Brain microvascular endothelial cell (primary cell): ENCODE data around the gene RYR3.

Source experiments
- DNase-seq: peaks from one replicate; pipeline ENCODE4 v3.0.0-alpha.2; 2020
- H3K27ac ChIP-seq: fragments of 250-450 bp; sonication (Bioruptor Pico); 2 replicates; pipeline ENCODE4 v1.5.1; 2020; ENCODE audit warnings: mild to moderate bottlenecking, moderate library complexity
- H3K27me3 ChIP-seq: fragments of 250-450 bp; sonication (Bioruptor Pico); replicated peaks from 2 replicates; pipeline ENCODE4 v1.5.1; 2020; ENCODE audit warnings: mild to moderate bottlenecking
- H3K36me3 ChIP-seq: fragments of 250-450 bp; sonication (Bioruptor Pico); replicated peaks from 2 replicates; pipeline ENCODE4 v1.5.1; 2020; ENCODE audit warnings: mild to moderate bottlenecking
- H3K4me3 ChIP-seq: 2 replicates; pipeline ENCODE4 v1.5.1; 2011; ENCODE audit warnings: low read depth, mild to moderate bottlenecking, control low read depth, low read length, moderate library complexity
- CTCF ChIP-seq: IDR thresholded peaks from 2 replicates; pipeline ENCODE4 v1.5.1; 2011; ENCODE audit warnings: low read depth, mild to moderate bottlenecking, moderate library complexity, low read length, control low read depth, inconsistent platforms; ENCODE audit errors: missing control alignments
- in situ Hi-C: cut with HindIII; loops from 2 replicates; pipeline ENCODE4 v1.10.0; 2017; ENCODE audit warnings: low sequenced_read_pairs, low pct_ligation_motif_present

Gene RYR3

DNA sequence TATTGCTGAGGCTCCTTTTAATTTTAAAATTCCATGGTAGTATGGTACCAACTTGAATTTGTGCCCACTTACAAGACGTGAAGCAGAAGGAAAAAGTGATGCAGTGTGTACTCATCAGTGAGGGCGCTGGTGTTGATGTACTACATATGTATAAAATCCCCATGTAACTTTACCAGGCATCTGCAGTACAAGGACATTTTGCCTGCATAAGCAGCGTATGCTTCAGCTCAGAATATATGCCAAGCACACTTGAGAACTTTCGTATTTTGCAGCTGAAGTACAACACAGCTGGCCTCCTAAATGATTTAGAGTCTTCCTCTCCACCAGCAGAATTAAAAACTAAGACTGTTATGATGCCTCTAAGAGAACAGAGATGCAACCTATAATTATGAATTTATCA lies 108.9 kb downstream of the RYR3 start:
- Histone ChIP-seq H3K4me3 (no peak overlapping the region), H3K27ac (no peak overlapping the region), H3K27me3 (no peaks in the 10 kb centered on the region), H3K36me3 (no peaks in the 10 kb centered on the region)
- in situ Hi-C loops, result no loop called here
- no peak for DNase-seq
- TF ChIP-seq CTCF, result no peak

- Histone ChIP-seq H3K4me3 (no peak overlapping the region), H3K27ac (no peak overlapping the region), H3K36me3 (no peaks in the 10 kb centered on the region), H3K27me3 (no peaks in the 10 kb centered on the region)
- no peak for DNase-seq
- in situ Hi-C loops, result no loop called here
- TF ChIP-seq CTCF, result no peak
Measured at GRCh38 chr15:33424025-33424424, 113.3 kb downstream of the RYR3 start.

DNA sequence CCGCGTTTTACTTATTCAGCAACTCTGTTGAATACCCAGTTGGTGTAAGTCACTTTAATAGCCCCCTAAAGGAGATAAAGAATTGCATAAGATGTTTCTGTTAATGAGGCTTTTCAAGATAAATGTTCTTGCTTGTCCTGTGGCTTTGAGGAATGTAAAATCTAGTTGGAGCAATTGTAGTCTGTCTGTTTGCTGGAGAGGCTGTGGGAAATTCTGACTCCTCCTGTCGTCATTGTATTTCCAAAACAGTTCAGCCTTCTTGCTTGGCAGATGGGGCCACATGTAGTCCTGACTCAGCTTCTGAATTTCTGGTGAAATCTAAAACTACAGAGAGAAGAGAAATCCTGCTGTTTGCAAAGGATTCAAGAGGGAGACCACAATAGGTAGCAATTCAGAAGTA lies 114.4 kb downstream of the RYR3 start:
- Histone ChIP-seq H3K4me3 (no peak overlapping the region), H3K36me3 (no peaks in the 10 kb centered on the region), H3K27me3 (no peaks in the 10 kb centered on the region), H3K27ac (no peak overlapping the region)
- TF ChIP-seq CTCF, result no peak
- in situ Hi-C loops, result no loop called here
- no peak for DNase-seq

DNA sequence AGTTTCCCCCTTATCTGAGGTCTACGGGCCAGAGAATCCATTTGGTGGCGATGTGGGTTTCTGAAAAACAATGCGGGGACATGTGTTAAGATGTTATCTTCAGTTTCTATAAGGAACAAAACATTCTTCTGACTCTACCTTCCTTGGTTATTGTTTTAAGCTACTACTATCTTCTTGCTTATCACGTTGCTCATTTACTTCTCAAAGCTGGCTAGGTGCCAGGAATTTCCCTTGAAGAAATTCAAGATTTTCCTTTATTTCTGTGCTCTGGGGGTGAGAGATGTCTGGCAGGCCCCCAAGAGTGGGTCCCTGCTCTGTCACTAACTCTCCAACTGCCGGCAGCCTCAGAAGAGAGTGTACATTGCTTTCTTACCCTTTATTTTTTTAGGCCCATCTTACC lies 119.8 kb downstream of the RYR3 start:
- in situ Hi-C loops, result no loop called here
- no peak for DNase-seq
- TF ChIP-seq CTCF, result no peak
- Histone ChIP-seq H3K27ac (no peak overlapping the region), H3K36me3 (no peaks in the 10 kb centered on the region), H3K27me3 (no peaks in the 10 kb centered on the region), H3K4me3 (no peak overlapping the region)

GRCh38 chr15:33433821-33434220 lies 123.1 kb downstream of the RYR3 start:
- Histone ChIP-seq H3K4me3 (no peak overlapping the region), H3K27me3 (no peaks in the 10 kb centered on the region), H3K27ac (no peak overlapping the region), H3K36me3 (no peaks in the 10 kb centered on the region)
- TF ChIP-seq CTCF, result no peak
- in situ Hi-C loops, result no loop called here
- no peak for DNase-seq

GRCh38 chr15:33438396-33438795 lies 127.6 kb downstream of the RYR3 start:
- Histone ChIP-seq H3K27me3 (no peaks in the 10 kb centered on the region), H3K4me3 (no peak overlapping the region), H3K36me3 (no peaks in the 10 kb centered on the region), H3K27ac (no peak overlapping the region)
- DNase-seq, result no peak
- no peak for TF ChIP-seq CTCF
- in situ Hi-C loops, result no loop called here
